HUES6 (cell line): ENCODE data around the gene FGFR2.

ENCODE experiments used
- H3K27ac ChIP-seq: 2 replicates; pipeline ENCODE4 v1.7.0; 2013; ENCODE audit warnings: low read depth, mild to moderate bottlenecking, low read length, inconsistent platforms
- H3K27me3 ChIP-seq: 2 replicates; pipeline ENCODE4 v1.6.1; 2013; ENCODE audit warnings: low read length; ENCODE audit not compliant: control insufficient read depth, insufficient read depth
- H3K36me3 ChIP-seq: 2 replicates; pipeline ENCODE4 v1.6.1; 2013; ENCODE audit warnings: low read length; ENCODE audit not compliant: control insufficient read depth, insufficient read depth
- H3K4me1 ChIP-seq: 2 replicates; pipeline ENCODE4 v1.6.1; 2013; ENCODE audit warnings: low read length; ENCODE audit not compliant: control insufficient read depth, insufficient read depth
- H3K4me3 ChIP-seq: 2 replicates; pipeline ENCODE4 v1.5.1; 2013; ENCODE audit warnings: low read depth, low read length
- H3K9ac ChIP-seq: one replicate; pipeline ENCODE4 v1.6.1; 2013; ENCODE audit warnings: mild to moderate bottlenecking, low read length
- H3K9me3 ChIP-seq: 2 replicates; pipeline ENCODE4 v1.6.1; 2013; ENCODE audit warnings: low read depth, low read length; ENCODE audit not compliant: control insufficient read depth, insufficient read depth

Gene FGFR2

GRCh38 chr10:121610798-121611323 lies 12.6 kb upstream of the FGFR2 start:
- H3K4me1 ChIP-seq: peaks cover 21% of the 10 kb centered on the region
- peaks cover 10% of the 10 kb centered on the region for H3K27me3 ChIP-seq
- H3K9ac ChIP-seq: no peak overlapping the region
- H3K36me3 ChIP-seq: no peaks in the 10 kb centered on the region
- no peak overlapping the region for H3K27ac ChIP-seq
- H3K4me3 ChIP-seq: no peak overlapping the region
- no peaks in the 10 kb centered on the region for H3K9me3 ChIP-seq

GRCh38 chr10:121609426-121610380 lies 11.5 kb upstream of the FGFR2 start:
- Histone ChIP-seq H3K9ac (no peak overlapping the region), H3K27ac (no peak overlapping the region), H3K4me1 (peaks cover 17% of the 10 kb centered on the region), H3K27me3 (peaks cover 10% of the 10 kb centered on the region), H3K36me3 (no peaks in the 10 kb centered on the region), H3K9me3 (no peaks in the 10 kb centered on the region), H3K4me3 (no peak overlapping the region)

GRCh38 chr10:121608469-121609190 lies 10.4 kb upstream of the FGFR2 start:
- peak overlapping the region; percentile 32 for H3K9ac ChIP-seq
- H3K27me3 ChIP-seq: peaks cover 10% of the 10 kb centered on the region
- H3K4me3 ChIP-seq: peak overlapping the region; percentile 42
- H3K9me3 ChIP-seq: no peaks in the 10 kb centered on the region
- no peaks in the 10 kb centered on the region for H3K36me3 ChIP-seq
- no peak overlapping the region for H3K27ac ChIP-seq
- peaks cover 14% of the 10 kb centered on the region for H3K4me1 ChIP-seq

- H3K4me3 ChIP-seq: no peak overlapping the region
- no peak overlapping the region for H3K27ac ChIP-seq
- H3K4me1 ChIP-seq: peaks cover 14% of the 10 kb centered on the region
- H3K9me3 ChIP-seq: no peaks in the 10 kb centered on the region
- H3K9ac ChIP-seq: no peak overlapping the region
- H3K27me3 ChIP-seq: peaks cover 10% of the 10 kb centered on the region
- H3K36me3 ChIP-seq: no peaks in the 10 kb centered on the region
Measured at GRCh38 chr10:121607310-121608055, 9.2 kb upstream of the FGFR2 start.

GRCh38 chr10:121605708-121606107 lies 7.5 kb upstream of the FGFR2 start:
- Histone ChIP-seq H3K9me3 (no peaks in the 10 kb centered on the region), H3K36me3 (no peaks in the 10 kb centered on the region), H3K4me3 (no peak overlapping the region), H3K27me3 (peaks cover 16% of the 10 kb centered on the region), H3K9ac (no peak overlapping the region), H3K27ac (no peak overlapping the region), H3K4me1 (peaks cover 15% of the 10 kb centered on the region)

GRCh38 chr10:121601458-121601857 lies 3.2 kb upstream of the FGFR2 start:
- Histone ChIP-seq H3K9me3 (no peaks in the 10 kb centered on the region), H3K4me1 (peaks cover 23% of the 10 kb centered on the region), H3K9ac (no peak overlapping the region), H3K36me3 (no peaks in the 10 kb centered on the region), H3K27ac (no peak overlapping the region), H3K27me3 (peaks cover 15% of the 10 kb centered on the region), H3K4me3 (no peak overlapping the region)

GRCh38 chr10:121600611-121601010 lies 2.4 kb upstream of the FGFR2 start:
- H3K27me3 ChIP-seq: peaks cover 15% of the 10 kb centered on the region
- H3K36me3 ChIP-seq: no peaks in the 10 kb centered on the region
- no peak overlapping the region for H3K9ac ChIP-seq
- H3K4me1 ChIP-seq: peaks cover 27% of the 10 kb centered on the region
- no peak overlapping the region for H3K27ac ChIP-seq
- peak overlapping the region; percentile 38; the same call in 1 of the 2 replicates for H3K4me3 ChIP-seq
- H3K9me3 ChIP-seq: no peaks in the 10 kb centered on the region

GRCh38 chr10:121599947-121600346 lies 1.7 kb upstream of the FGFR2 start:
- peaks cover 2% of the 10 kb centered on the region; the same call in 1 of the 2 replicates for H3K36me3 ChIP-seq
- H3K9me3 ChIP-seq: no peaks in the 10 kb centered on the region
- H3K4me1 ChIP-seq: peaks cover 34% of the 10 kb centered on the region
- H3K4me3 ChIP-seq: peak overlapping the region; percentile 38
- H3K27me3 ChIP-seq: peaks cover 20% of the 10 kb centered on the region
- no peak overlapping the region for H3K9ac ChIP-seq
- no peak overlapping the region for H3K27ac ChIP-seq

- H3K9me3 ChIP-seq: no peaks in the 10 kb centered on the region
- H3K27me3 ChIP-seq: peaks cover 27% of the 10 kb centered on the region
- peaks cover 56% of the 10 kb centered on the region for H3K4me1 ChIP-seq
- H3K9ac ChIP-seq: peak overlapping the region; percentile 86
- peak overlapping the region; percentile 95 for H3K4me3 ChIP-seq
- H3K27ac ChIP-seq: peak overlapping the region; percentile 96
- peaks cover 22% of the 10 kb centered on the region for H3K36me3 ChIP-seq
Measured at GRCh38 chr10:121597504-121598262, 561 bp downstream of the FGFR2 start.
